Fibroblast of lung (primary cell): ENCODE measurements around the gene SPIN3.
"Not testable (repeated sequence)": the region's sequence is repeated elsewhere in the genome, so short reads cannot be mapped to it uniquely, and the experiment has no call there.

Experiments used
- EZH2 ChIP-seq: IDR thresholded peaks from 2 replicates; pipeline ENCODE4 v1.5.1; 2012; ENCODE audit warnings: low read length, control low read depth, mild to moderate bottlenecking; ENCODE audit errors: missing control alignments
- TF ChIP-seq, protein P1 (sequence below), 2 donors: IDR thresholded peaks in 1 of 2; conservative IDR thresholded peaks in 1 of 2; 1 replicate in 1 of 2; 2 replicates in 1 of 2; pipeline ENCODE4 v1.5.1; 2011 to 2012; ENCODE audit warnings: low read length in 2 of 2, control low read depth in 1 of 2, inconsistent platforms in 1 of 2, low read depth in 1 of 2, mild to moderate bottlenecking in 1 of 2

DNA sequence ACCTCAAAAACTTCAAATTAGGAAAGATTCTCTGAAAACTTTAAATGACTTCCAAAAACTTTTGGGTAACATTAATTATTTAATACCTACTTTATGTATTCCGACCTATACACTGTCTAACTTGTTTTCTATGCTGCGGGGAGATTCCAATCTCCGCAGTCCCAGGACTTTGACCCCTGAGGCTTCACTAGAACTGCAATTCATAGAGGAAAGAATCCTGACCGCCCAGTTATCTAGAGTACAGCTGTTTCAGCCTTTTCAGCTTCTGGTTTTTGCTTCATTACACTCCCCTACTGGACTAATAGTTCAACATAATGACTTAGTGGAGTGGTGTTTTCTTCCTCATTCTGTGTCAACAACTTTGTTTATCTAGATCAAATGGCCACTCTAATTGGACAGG lies 50.1 kb downstream of the SPIN3 start:
- TF ChIP-seq, protein P1, sequence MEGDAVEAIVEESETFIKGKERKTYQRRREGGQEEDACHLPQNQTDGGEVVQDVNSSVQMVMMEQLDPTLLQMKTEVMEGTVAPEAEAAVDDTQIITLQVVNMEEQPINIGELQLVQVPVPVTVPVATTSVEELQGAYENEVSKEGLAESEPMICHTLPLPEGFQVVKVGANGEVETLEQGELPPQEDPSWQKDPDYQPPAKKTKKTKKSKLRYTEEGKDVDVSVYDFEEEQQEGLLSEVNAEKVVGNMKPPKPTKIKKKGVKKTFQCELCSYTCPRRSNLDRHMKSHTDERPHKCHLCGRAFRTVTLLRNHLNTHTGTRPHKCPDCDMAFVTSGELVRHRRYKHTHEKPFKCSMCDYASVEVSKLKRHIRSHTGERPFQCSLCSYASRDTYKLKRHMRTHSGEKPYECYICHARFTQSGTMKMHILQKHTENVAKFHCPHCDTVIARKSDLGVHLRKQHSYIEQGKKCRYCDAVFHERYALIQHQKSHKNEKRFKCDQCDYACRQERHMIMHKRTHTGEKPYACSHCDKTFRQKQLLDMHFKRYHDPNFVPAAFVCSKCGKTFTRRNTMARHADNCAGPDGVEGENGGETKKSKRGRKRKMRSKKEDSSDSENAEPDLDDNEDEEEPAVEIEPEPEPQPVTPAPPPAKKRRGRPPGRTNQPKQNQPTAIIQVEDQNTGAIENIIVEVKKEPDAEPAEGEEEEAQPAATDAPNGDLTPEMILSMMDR (conservative IDR thresholded peaks at IDR 0.05 in 1 of 2, IDR thresholded peaks at IDR 0.05 in 1 of 2; ENCODE audit: low read depth in 1 of 2, low read length in 2 of 2) = not testable (repeated sequence)
- TF ChIP-seq EZH2 = not testable (repeated sequence)
